ENCODE measurements around the gene IGSF23. TPM values are rescaled to one million over a fixed set of nuclear protein-coding genes. Genes with fewer than 3 reads are reported as not detected.
"Not testable (repeated sequence)": the region's sequence is repeated elsewhere in the genome, so short reads cannot be mapped to it uniquely, and the experiment has no call there.

IGSF23 gene
- total RNA-seq, 1 experiment from 2014 or later: not detected

GRCh38 chr19:44592451-44592890, 20.9 kb upstream of the IGSF23 start:
- H3K27ac ChIP-seq (ENCODE audit: low read depth, low read length, poor library complexity, severe bottlenecking): no peak overlapping the region
- H3K9me3 ChIP-seq (ENCODE audit: low read depth, low read length, poor library complexity, severe bottlenecking): no peaks in the 10 kb centered on the region
- intact Hi-C loops (cut with micrococcal nuclease; ENCODE audit: unreplicated experiment): no loop called here
- no peak overlapping the region for H3K4me3 ChIP-seq (ENCODE audit: low read depth, low read length, poor library complexity, severe bottlenecking)
- H3K36me3 ChIP-seq (ENCODE audit: insufficient read depth, low read length, poor library complexity, severe bottlenecking): no peaks in the 10 kb centered on the region
- H3K27me3 ChIP-seq (replicated peaks; ENCODE audit: insufficient read depth, low read depth, low read length, poor library complexity): no peaks in the 10 kb centered on the region
- TF ChIP-seq CTCF (conservative IDR thresholded peaks at IDR 0.05; ENCODE audit: low read depth, low read length) (no peak), EZH2 (IDR thresholded peaks at IDR 0.05; ENCODE audit: borderline replicate concordance, low read depth, low read length, poor library complexity, severe bottlenecking) (no peak)
- peaks cover 12% of the 10 kb centered on the region for H3K4me1 ChIP-seq (ENCODE audit: insufficient read depth, low read length, poor library complexity, severe bottlenecking)
- POLR2A ChIA-PET (ENCODE audit: low non-redundant PET): no interaction called here
- BruUV-seq (replicated peaks): no TSS peak
- CTCF ChIA-PET: no interaction called here
- no peak for DNase-seq (ENCODE audit: low spot score)

GRCh38 chr19:44593294-44593693, 20.1 kb upstream of the IGSF23 start:
- no peak overlapping the region for H3K27ac ChIP-seq (ENCODE audit: low read depth, low read length, poor library complexity, severe bottlenecking)
- no peaks in the 10 kb centered on the region for H3K9me3 ChIP-seq (ENCODE audit: low read depth, low read length, poor library complexity, severe bottlenecking)
- TF ChIP-seq EZH2 (IDR thresholded peaks at IDR 0.05; ENCODE audit: borderline replicate concordance, low read depth, low read length, poor library complexity, severe bottlenecking) (no peak), CTCF (conservative IDR thresholded peaks at IDR 0.05; ENCODE audit: low read depth, low read length) (no peak)
- no peaks in the 10 kb centered on the region for H3K36me3 ChIP-seq (ENCODE audit: insufficient read depth, low read length, poor library complexity, severe bottlenecking)
- H3K27me3 ChIP-seq (replicated peaks; ENCODE audit: insufficient read depth, low read depth, low read length, poor library complexity): no peaks in the 10 kb centered on the region
- ChIA-PET POLR2A (ENCODE audit: low non-redundant PET) (interaction anchor here (0.5 kb wide), 1 partner anchor 184 kb away, joined by 4 read pairs; no protein-coding TSS in a partner anchor), CTCF (no interaction called here)
- intact Hi-C loops (cut with micrococcal nuclease; ENCODE audit: unreplicated experiment): no loop called here
- peaks cover 6% of the 10 kb centered on the region for H3K4me1 ChIP-seq (ENCODE audit: insufficient read depth, low read length, poor library complexity, severe bottlenecking)
- no peak for DNase-seq (ENCODE audit: low spot score)
- BruUV-seq (replicated peaks): no TSS peak
- H3K4me3 ChIP-seq (ENCODE audit: low read depth, low read length, poor library complexity, severe bottlenecking): no peak overlapping the region

GRCh38 chr19:44593866-44594266, 19.5 kb upstream of the IGSF23 start:
- DNase-seq (ENCODE audit: low spot score); H3K27me3 ChIP-seq (replicated peaks; ENCODE audit: insufficient read depth, low read depth, low read length, poor library complexity); H3K4me3 ChIP-seq (ENCODE audit: low read depth, low read length, poor library complexity, severe bottlenecking); intact Hi-C loops (cut with micrococcal nuclease; ENCODE audit: unreplicated experiment); H3K4me1 ChIP-seq (ENCODE audit: insufficient read depth, low read length, poor library complexity, severe bottlenecking); CTCF ChIA-PET; H3K27ac ChIP-seq (ENCODE audit: low read depth, low read length, poor library complexity, severe bottlenecking); BruUV-seq (replicated peaks); H3K9me3 ChIP-seq (ENCODE audit: low read depth, low read length, poor library complexity, severe bottlenecking); H3K36me3 ChIP-seq (ENCODE audit: insufficient read depth, low read length, poor library complexity, severe bottlenecking): not testable (repeated sequence)
- POLR2A ChIA-PET (ENCODE audit: low non-redundant PET): interaction anchor here (0.5 kb wide), 1 partner anchor 183 kb away, joined by 4 read pairs; no protein-coding TSS in a partner anchor

GRCh38 chr19:44596428-44597130, 16.8 kb upstream of the IGSF23 start:
- no peak for DNase-seq (ENCODE audit: low spot score)
- no peaks in the 10 kb centered on the region for H3K4me1 ChIP-seq (ENCODE audit: insufficient read depth, low read length, poor library complexity, severe bottlenecking)
- BruUV-seq (replicated peaks): no TSS peak
- H3K27me3 ChIP-seq (replicated peaks; ENCODE audit: insufficient read depth, low read depth, low read length, poor library complexity): no peaks in the 10 kb centered on the region
- H3K36me3 ChIP-seq (ENCODE audit: insufficient read depth, low read length, poor library complexity, severe bottlenecking): no peaks in the 10 kb centered on the region
- no peak overlapping the region for H3K27ac ChIP-seq (ENCODE audit: low read depth, low read length, poor library complexity, severe bottlenecking)
- no peak overlapping the region for H3K4me3 ChIP-seq (ENCODE audit: low read depth, low read length, poor library complexity, severe bottlenecking)
- POLR2A ChIA-PET (ENCODE audit: low non-redundant PET): no interaction called here
- CTCF ChIA-PET: no interaction called here
- H3K9me3 ChIP-seq (ENCODE audit: low read depth, low read length, poor library complexity, severe bottlenecking): no peaks in the 10 kb centered on the region
- intact Hi-C loops (cut with micrococcal nuclease; ENCODE audit: unreplicated experiment): no loop called here
- no peak for TF ChIP-seq CTCF (conservative IDR thresholded peaks at IDR 0.05; ENCODE audit: low read depth, low read length)
- no peak for TF ChIP-seq EZH2 (IDR thresholded peaks at IDR 0.05; ENCODE audit: borderline replicate concordance, low read depth, low read length, poor library complexity, severe bottlenecking)
